KG1 (cell line): ENCODE results near the gene RAB1A.
A peak's percentile ranks its signal among the peaks of the same experiment; 100 is the strongest.

ENCODE experiments used
- DNase-seq: peaks from one replicate; lab custom pipeline; 2025; lab: John Stamatoyannopoulos, UW

RAB1A gene

GRCh38 chr2:65061146-65061909 is 68.6 kb downstream of the RAB1A start:
- DNase-seq: no peak

GRCh38 chr2:65059071-65059470 is 70.8 kb downstream of the RAB1A start:
- DNase-seq: no peak

DNA sequence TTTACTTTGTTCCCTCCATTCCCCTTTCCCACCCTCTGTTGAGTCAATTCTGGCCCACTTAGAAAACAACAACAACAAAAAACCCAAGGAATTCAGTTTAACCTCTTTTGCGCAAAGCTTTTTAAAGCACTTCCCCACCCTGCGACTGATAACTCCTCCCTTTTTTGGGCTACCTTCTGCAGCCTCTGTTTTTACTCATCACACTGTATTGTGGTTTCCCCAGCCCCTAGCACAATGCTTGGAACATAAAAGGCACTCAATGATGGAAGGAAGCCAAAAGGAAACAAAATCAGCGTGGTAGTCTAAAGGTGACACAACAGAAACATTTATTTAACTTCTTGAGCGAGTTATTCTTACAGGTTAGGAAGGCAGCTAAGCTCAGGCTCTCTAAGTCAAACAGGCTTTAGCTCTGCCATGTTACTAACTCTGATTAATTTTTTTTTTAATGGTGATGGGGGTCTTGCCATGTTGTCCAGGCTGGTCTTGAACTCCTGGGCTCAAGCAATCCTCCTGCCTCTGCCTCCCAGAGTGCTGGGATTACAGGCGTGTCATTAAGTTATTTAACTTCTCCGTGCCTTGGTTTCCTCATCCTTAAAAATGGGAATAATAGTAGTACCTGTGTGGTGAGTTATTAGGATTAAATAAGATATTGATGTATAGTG is 72.4 kb downstream of the RAB1A start:
- peak; percentile 26 for DNase-seq

DNA sequence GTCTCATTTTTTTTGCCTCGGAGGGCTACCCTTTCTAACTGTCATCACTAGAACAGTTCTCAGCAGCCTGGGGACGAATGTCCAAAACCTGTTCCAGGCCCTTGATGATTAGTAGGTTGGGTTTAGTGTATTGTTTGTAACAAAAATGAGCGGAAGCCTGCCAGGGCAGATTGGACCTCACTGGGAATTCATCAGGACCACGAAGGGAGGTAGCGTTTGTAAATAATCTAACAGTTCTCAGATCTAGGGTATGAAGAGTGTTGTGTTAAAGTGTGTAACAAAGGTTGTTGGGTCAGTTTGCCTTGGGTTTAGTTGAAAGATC is 72.9 kb downstream of the RAB1A start:
- DNase-seq: no peak

DNA sequence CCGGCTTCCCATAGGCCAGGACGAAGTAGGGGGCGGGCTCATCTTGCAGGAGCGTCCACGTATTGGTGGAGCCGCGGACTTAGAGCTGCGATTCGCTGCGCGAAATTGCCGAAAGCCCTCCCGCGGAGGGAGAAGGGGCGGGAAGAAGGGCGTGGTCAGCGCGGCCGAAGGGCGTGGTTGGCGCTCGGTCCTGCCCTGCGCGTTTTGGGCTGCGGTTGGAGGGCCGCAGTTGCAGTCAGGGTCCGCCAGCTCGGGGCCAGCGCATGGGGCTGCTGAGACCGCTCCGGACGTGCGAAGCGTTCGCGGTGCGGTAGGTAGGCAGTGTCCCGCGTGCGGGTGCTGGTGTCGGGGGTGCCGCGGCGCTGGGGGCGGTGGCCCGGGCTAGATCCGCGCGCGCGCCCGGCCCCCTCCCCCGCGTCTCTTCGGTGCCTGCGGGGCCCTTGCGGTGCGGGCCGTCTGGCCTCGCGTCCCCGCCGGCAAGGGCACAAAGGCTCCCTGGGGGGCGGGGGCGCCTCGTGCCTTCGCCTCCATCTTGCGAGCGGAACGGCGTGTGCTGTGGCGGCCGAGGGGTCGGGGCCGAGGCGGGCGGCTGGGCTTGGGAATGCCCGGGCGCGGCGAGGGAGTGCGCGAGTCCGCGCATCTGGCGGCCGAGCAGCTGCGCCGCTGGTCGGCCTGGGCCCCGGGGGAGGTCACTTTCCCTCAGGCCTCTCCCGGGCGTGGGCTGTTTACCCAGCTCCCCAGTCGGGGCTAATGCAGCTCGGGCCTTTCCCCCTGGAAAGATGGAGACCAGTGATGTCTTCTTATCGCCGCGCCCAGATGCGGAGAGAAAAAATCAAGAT is 73.5 kb downstream of the RAB1A start, which contains the start of gene CEP68:
Gene CEP68 (plus strand): TSS at position 202 of the 839 bp plus-strand sequence. CDS start 13,029 bp downstream, outside the sequence.
- DNase-seq: peak; percentile 89

- DNase-seq: peak; percentile 72
Measured at GRCh38 chr2:65055422-65056214, 74.3 kb downstream of the RAB1A start.

GRCh38 chr2:65054749-65055421 is 75.0 kb downstream of the RAB1A start:
- DNase-seq: no peak

DNA sequence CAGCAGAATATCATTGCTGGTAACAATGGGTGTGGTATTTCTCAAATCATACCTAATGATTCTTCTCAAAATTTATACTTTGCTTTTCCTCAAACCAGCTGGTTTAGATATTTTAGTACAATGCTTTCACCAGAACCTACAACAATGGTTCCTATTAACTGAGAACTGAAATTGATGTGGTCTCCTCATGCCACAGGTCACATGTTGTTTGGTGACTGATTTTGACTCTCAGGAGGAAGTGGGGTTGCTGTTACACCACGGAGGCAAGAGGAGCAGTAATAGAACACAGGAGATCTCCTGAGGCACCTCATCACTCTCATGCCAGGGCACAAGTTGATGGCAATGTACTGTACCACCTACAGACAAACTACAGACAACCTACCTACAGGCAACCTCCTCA is 76.7 kb downstream of the RAB1A start:
- DNase-seq: no peak

- DNase-seq: no peak
Measured at GRCh38 chr2:65050931-65051330, 79.0 kb downstream of the RAB1A start.

- DNase-seq: no peak
Measured at GRCh38 chr2:65049010-65049639, 80.8 kb downstream of the RAB1A start.

DNA sequence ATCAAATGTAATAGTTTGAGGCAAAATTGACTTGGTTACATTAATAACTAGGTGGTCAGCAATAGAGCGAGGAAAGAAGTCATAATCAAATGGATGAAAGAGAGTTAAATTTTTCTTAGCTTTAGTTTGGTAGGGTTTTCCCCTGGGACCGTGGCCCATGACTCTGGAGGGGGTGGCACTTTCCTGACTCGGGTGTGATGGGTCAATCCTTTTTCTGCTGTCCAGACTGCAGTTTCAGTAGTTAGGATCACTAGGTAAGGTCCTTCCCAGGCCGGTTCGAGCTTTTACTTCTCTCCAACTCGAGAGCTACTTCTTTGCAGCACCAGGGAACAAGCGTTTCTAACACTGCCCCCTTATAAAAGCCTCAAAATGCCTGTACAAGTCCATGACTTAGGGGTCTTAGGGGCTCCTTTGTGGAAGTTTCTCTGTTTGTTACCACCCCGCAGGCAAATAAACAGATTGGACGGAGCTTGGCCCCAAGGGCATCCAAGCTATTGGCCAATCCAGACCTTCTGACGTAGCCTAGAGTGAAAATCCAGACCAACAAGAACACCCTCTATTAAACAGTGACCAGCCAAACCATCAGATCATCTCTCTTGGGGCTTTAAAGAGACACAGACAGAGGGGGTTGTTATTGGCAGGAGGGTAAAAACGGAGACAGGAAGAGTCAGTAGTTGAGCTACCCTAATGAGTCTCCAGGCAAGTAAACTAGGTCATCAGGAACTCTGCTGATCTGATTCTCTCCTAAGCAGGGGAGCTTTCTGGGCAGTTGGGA is 83.1 kb downstream of the RAB1A start:
- no peak for DNase-seq

DNA sequence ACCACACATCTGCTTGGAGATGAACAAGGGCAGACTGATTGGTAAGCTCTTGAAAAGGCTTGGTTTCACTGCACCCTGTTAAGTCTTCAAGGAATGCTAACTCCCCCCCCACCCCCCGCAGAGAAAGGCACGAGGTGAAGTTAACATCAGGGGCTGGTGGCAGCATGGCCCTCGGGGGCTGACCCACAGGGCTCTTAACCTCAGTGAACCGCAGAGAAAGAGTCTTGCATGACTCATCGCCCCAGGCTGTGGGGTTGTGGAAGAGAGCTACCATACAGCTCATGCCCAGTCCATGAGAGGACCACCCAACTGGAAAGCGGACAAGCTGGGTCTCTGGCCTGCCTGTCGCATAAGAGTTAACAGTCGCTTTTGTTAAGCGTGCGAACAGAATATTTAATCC is 84.3 kb downstream of the RAB1A start:
- DNase-seq: no peak

DNA sequence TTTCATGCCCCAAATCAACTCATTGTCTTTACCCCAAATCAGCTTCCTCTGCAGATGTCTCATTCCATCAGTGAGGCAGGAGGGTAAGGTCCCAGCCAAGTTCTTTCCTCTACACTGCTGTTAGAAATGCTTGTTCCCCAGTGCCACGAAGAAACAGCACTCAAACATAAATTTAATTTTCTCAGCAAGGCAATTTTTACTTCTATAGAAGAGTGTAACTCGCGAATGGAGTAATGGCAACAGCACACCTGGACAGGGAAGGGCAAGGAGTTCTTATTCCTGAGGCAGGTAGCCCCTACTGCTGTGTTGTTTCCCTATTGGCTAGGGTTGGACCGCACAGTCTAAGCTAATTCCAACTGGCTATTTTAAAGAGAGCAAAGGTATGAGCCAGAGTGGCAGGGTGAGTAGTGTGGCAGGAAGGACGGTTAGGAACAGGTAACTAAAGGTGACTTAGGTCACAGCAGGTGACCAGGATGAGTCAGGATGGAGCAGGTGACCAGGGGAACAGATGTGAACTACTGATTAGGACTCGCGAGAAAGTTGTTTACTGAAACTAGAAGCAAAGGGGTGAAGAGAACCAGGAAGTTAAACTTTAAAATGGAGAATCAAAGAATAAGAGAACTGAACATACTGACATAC is 85.7 kb downstream of the RAB1A start:
- no peak for DNase-seq

- no peak for DNase-seq
Measured at GRCh38 chr2:65043001-65043400, 86.9 kb downstream of the RAB1A start.

GRCh38 chr2:65040400-65041261 is 89.3 kb downstream of the RAB1A start:
- peak; percentile 25 for DNase-seq

- DNase-seq: no peak
Measured at GRCh38 chr2:65039640-65040039, 90.3 kb downstream of the RAB1A start.

GRCh38 chr2:65037178-65037577 is 92.7 kb downstream of the RAB1A start:
- no peak for DNase-seq
